GM18951 (cell line): ENCODE results near the gene TAF4.
"Not testable (repeated sequence)": the region's sequence is repeated elsewhere in the genome, so short reads cannot be mapped to it uniquely, and the experiment has no call there.

Experiments
- POLR2A ChIP-seq: IDR thresholded peaks from 4 replicates; pipeline ENCODE4 v1.6.1; 2011; ENCODE audit warnings: mild to moderate bottlenecking; ENCODE audit not compliant: insufficient read length, insufficient read depth; ENCODE audit errors: extremely low read depth
- in situ Hi-C: fragments of 300-500 bp; cut with MboI; formaldehyde crosslinking; loops from one replicate; pipeline ENCODE4 v1.12.0; 2022; ENCODE audit warnings: low sequenced_read_pairs, mixed read lengths, inconsistent platforms; ENCODE audit not compliant: unreplicated experiment

Gene TAF4

DNA sequence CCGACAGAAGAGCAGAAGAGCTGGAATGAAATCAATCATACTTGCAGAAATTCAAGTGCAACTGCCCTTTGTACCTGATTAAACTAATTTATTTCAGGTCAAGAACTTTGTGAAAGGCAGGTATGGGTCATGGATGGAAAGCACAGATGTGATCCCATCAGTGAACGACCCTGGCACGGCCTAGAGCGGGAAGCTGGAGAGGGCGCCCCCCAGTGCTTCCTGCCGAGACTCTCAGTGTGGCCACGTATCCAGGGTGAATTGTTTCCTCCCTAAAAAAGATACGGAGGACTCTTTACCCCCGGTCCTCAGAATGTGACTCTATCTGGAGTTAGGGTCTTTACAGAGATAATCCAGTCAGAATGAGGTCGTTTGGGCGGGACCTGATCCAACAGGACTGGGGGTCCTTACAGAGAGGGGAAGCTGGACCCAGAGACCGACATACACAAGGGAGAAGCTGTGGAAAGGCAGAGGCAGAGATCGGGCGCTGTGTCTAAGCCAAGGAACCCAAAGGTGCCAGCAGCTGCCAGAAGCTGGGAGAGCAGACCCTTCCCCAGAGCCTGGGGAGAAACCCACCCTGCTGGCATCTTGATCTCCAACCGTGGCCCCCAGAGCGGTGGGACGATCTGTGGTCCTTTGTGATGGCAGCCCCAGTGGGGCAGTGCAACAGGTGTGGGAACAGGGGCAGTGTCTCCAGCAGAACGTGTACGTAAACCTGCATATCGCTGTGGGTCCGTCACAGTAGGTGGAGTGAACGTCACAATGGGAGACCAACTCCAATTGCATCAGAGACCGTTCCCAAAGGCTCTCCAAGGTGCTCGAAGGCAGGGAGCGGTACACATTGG, 91.9 kb downstream of the TAF4 start:
- in situ Hi-C loops: no loop called here
- TF ChIP-seq POLR2A: no peak

DNA sequence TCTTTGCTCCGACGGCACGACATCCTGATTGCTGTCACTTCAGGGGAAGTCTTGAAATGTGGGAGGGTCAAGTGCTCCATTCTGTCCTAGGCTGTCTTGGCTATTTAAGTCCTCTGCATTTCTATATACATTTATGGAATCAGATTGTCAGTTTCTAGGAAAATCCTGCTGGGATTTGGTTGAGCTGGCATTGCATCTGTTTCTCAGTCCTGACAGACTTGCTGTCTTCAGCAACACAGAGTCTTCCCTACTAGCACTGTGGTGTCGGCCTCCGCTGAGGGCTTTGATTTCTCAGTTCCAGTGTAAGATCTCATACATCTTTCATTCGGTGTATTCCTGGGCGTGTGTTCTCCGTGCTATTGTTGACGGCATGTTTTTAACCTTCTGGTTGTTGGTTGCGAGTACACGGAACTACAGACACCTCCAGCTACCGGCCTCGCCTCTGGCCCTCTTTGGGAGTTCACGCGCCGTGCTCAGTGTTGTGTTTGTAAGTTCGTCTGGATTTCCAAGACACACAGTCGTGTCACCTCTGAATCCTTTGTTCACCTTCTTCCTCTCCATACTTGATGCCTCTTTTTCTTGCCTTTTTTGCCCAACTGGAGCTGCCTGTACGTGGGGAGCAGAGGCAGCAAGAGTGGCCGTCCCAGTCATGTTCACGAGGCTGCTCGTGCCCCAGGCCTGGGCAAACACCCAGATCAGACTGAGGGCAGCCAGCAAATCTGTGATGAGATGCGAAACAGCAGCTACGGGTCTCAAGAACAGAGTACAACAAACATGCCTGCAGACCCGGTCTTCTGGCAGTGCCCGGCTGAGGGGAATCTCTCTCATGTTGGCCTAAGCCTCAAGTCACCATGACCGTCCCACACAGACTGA, 92.8 kb downstream of the TAF4 start:
- no peak for TF ChIP-seq POLR2A

DNA sequence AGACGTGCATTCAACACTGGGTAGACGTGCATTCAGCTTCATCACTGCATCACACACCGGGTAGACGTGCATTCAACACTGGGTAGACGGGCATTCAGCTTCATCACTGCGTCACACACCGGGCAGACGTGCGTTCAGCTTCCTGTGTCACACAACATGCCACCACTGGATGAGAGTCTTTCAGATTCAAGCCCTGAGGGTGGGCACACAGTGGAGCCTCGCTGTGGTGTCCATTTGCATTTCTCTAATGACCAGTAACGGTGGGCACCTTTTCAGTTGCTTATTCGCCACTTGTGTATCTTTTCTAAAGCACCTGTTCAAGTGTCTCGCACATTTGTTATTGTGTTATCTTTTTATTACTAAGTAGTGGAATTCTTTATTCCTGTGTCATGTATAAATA, 94.1 kb downstream of the TAF4 start:
- in situ Hi-C loops: not testable (repeated sequence)

More for the DNA sequence above, 92.8 kb downstream of the TAF4 start:
- in situ Hi-C loops: no loop called here

DNA sequence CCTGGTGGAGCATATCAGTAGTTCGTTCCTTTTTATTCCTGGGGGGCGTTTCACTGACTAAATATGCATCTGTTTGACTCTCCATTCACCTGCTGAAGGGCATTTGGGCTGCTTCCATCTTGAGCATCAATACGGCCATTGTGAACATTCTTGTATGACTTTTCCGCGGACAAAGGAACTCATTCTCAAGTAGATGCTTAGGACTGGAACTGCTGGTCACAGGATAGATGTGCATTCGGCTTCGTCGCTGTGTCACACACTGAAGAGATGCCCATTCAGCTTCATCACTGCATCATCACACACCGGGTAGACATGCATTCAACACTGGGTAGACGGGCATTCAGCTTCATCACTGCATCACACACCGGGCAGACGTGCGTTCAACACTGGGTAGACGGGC, 95.3 kb downstream of the TAF4 start:
- in situ Hi-C loops: no loop called here
- TF ChIP-seq POLR2A: no peak

DNA sequence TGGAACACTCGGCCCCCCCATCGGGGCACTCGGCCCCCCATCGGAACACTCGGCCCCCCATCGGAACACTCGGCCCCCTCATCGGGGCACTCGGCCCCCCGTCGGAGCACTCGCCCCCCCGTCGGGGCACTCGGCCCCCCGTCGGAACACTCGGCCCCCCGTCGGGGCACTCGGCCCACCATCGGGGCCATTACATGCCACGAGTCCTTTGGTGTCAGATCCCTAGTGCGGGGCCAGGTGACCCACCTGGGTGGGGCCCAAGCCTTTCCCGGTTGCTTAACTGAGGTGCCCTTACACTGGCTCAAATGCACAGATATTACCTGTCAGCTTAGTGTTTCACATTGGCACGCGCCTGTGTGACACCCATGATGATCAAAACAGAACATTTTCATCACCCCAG, 95.9 kb downstream of the TAF4 start:
- TF ChIP-seq POLR2A: no peak
- in situ Hi-C loops: no loop called here

DNA sequence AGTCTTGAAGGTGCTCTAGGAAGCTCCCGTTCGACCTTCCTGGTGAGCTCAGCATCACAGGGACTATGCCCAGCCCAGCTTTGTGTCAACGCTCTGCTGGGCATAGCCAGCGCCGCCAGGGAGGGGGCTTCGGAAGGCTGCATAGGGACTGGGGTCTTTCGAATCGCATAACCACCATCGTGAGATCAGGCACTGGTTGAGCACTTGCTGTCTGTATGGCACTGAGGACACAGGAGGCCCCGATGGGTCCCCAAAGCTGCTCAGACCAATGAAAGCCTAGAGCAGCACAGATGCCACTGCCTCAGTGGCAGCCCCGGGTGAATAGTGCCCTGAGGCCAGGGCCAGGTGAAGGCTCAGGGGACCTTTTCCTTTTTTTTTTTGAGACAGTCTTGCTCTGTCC, 96.7 kb downstream of the TAF4 start:
- TF ChIP-seq POLR2A: no peak
- in situ Hi-C loops: no loop called here

DNA sequence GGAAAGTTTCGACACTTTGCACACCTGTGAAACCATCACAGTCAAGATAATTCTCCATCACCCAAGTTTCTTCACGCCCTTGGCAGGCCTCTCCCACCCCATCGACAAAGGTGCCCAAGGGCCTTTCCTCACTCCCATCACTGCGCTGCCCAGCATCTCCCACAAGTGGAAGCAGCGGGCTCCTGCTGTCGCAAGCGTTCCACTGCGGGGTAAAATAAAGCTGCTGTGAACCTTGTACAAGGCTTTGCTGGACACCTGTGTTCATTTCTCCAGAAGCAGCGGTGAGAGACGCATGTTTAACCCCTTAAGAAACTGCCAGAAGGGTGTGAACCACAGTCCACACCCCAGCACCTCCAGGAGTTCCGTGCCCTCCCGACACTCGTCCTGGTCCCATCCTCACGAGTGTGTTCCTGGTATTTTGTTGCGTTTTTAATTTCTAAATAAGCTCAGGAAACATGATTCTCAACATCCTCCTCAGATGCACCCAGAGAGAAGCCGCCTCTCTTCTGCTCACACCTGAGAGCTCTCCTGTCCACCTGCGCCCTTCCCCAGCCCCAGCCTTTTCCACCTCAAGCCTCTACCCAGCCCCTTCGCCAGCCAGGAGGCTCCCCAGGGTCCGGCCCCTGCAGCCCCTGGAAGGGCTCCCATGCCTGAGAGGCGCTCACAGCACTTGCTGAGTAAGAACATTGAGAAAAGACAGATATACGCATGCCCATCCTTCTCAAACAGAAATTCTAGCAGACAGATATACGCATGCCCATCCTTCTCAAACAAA, 97.5 kb downstream of the TAF4 start:
- TF ChIP-seq POLR2A: no peak
- in situ Hi-C loops: no loop called here

DNA sequence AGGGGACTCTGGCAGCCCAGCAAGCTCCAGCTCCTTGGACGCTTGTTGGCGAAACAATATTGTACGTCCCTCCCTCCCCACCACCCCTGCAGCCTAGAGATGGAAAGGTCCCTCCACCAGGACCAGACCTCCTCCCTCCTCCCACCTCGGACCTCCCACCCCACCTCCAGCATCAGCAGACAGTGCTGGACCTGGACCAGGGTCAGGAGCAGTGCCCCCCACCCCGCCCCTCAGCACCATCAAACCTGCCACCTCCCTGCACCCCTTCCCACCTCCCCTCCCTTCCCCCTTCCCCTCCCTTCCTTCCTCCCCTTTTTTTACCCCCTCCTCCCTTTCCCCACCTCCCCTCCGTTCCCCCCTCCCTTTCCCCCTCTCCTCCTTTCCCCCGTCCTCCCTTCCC, 98.4 kb downstream of the TAF4 start:
- no peak for TF ChIP-seq POLR2A
- in situ Hi-C loops: no loop called here

DNA sequence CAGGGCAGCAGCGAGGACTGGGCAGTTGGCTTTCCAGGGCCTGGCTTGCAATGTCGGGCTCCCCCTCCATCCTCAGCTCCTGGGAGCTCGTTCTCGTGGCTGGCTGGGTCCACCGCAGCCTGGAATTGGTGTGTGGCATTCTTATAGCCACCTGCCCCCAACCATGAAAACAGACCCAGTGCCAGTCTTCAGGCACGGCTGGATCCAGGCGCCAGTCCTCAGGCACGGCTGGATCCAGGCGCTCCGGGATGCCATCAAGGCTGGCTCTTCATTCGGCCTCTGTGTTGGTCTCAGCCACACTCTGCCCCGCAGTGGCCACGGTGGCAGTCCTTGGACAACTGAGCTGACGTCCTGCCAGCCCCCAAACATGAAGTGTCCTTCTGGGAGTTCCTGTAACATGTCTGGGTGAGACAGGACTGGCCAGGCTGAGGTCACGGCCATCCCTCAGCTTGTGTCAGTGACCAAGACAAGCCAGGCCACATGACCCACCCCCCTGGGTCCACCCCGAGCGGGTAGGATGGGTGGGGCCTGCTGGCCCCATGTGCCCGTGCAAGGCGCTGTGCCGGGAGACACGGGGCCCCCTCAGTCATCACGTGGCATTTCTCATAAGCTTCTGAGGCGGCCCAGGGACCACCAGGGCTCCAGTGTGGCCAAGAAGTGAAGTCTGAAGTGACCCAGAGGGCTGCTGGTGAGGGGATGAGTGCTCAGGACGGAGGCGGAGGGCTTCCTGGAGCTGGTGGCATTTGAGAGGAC, 99.0 kb downstream of the TAF4 start:
- in situ Hi-C loops: no loop called here

DNA sequence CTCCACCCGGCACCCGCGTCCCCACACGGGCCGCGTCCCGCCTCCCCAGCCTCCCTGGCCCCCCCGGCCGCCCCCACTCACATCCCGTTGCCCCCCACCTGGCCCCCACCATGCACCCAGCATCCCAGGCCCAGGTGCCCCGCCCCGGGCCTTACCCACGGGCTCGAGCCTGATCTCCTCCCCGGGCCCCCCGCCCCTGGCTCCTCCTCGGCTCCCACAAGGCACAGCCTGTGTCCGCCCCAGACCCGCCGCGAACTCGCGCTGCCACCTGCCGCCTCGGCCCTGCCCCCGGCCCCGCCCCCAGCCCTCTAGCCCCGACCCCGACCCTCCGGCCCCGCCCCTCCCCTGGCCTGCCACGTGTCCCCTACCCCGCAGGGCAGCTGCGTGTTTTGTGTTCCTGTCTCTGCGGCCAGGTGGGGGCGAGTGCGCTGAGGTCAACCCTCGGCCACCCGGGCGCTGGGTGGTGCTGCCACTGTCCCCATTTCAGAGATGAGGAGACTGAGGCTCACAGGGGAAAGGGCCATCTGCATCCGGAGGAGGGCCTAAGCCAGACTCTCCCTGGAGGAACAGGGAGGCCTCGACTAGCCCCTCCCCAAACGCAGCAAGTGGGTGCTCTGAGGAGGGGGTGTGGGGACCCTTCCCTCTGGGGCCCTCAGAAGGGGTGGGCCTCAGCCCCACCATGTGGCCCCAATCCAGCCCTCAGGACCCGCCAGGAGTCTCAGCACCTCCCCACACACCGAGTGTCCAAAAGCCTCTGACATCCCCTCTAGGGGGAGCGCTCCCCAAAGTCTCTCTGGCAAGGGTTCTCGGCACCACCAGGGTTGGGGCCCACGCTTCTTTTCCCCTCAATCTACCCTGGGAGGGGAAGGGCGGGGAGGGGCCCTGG, 99.8 kb downstream of the TAF4 start:
- no peak for TF ChIP-seq POLR2A

More for the DNA sequence above, 99.0 kb downstream of the TAF4 start:
- no peak for TF ChIP-seq POLR2A

DNA sequence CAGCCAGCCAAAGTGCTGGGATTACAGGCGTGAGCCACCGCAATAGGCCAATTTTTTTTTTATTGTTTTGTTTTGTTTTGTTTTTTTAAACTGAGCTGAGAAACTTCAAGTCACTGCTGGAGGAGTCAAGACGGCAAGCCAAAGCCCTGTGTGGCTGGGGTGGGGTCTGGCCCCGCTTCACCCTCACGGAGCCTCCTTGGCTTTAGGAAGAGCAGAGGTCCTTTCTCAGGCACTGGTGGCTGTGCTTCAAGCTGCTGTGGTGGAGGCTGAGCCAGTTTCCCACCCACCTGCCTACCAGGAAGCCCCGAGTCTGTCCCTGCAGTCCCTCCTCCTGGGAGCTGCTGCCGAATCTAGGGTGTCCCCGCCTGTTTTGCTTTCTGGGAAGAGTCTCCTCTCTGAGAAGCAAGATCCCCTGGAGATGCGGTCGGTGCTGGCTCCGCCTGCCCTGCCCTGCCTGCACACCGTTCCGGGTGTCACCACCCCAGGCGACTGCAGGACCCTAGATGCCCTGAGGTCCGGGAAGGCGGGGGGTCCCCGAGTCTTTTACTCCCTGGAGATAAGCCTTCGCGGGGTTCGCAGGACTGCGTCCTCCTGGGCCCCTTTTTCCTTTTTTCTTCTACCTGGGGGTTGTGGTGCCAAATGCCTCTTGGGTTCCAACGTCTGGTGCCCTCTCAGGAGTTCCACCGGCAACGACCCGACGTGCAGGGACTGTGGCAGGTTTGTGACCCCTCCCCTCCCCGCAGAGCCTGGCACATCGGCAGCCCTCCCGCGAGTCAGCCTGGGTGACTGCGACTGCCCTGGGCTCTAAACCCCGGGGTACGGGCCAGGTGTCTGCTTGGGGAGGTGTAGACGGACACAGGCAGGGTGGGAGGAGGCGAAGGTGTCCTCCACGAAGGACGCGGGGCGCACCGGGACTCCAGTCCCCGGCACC, 100.7 kb downstream of the TAF4 start:
- no peak for TF ChIP-seq POLR2A
- in situ Hi-C loops: no loop called here

More for the DNA sequence above, 99.8 kb downstream of the TAF4 start:
- in situ Hi-C loops: no loop called here
